ENCODE results near the gene WWC2.

The WWC2 gene

DNA sequence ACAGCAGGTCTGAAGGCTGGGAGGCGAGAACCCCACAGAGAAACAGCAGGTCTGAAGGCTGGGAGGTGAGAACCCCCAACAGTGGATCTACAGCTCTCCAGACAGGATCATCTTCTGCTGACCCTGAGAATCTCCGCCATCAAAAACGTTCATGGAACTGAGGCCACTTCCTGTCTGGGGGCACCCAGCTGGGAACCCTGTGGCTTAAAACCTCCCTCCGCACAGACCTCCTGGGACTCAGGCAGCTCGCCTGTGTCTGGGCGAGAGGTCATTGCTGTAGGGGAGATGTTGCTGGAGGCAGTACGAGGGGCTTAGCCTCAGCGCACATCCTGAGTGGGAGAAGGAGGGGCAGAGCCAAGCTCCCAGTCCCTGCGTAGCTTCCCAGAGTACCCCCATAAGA is 238.3 kb downstream of the WWC2 start:
- no peak for DNase-seq

DNA sequence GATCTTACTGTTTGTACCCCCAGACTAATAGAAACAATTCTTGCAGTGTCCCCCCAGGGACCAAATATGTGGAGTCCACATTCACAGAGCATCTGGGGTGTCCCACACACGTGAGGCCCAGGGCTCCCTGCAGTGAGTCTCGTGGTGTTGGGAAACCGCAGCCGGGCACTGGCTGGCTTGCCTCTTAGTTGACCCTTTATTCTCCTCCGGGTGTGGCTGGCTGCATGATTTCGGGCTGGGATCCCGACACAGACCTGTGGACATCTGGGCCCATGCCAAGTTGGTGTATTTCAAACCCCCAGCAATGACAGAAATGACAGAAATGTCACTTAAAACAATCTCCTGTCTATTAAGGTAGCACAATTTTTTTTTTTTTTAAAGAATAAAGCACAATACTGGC is 238.8 kb downstream of the WWC2 start:
- no peak for DNase-seq

DNA sequence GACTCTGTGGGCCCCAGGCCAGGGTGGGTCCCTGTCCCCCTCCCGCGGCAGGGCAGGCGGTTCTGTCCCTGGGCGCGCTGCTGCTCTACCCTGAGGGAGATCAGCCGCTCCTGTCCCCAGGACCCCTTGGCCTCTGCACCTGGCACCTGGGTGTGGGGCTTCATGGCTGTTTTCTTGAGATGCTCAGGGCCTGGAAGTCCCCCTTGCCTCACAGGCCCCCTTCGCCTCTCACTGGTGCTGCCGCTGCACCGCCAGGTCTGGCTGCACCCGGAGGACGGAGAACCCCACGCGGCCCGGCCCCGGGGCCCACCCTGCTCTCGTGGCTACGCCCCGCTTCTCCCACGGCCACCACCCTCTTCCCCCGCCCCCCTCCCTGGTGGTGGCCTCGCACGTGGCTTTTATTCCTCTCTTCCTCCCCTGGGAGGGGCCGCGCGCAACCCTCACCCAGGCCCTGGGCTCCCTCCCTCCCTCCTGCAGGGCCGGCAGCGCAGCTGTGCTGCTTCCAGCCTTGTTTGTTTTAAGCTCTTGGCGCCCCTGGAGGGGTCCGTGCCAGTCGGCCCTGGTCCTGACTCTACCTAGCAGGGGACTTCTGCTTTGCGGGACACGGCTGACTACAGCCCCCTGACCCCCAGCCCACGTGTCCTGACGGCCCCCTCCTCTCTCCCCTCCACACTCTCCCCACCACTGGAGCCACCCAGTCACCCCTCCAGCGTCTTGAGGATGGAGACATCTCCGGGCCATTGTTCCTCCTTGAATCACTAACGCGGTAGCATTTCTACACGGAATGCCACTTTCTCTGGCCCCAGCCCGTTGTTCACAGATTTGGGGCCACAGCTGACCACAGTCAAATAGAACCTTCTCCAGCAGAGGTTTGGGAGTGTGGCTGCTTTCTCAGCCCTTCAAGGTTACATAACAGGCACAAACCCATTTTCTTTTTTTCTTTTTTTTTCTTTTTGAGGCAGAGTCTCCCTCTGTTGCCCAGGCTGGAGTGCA is 243.8 kb downstream of the WWC2 start:
- DNase-seq = no peak

DNA sequence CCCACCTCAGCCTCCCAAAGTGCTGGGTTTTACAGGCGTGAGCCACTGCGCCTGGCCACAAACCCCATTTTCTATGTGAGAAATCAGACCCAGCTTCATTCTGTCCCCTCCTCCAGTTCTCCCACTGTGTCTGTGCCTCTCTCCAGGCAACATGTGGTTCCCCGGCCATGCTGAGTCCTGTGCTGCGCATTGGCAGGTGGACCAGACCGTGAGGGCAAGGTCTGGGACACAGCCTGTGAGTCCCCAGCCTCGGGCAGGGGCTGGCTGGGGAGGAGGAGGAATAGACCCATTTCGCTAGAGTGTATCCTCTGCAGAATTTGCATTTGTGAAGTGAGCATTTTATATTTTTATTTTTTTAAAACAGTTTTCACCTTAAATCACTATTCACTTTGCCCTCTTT is 244.7 kb downstream of the WWC2 start:
- DNase-seq = no peak

DNA sequence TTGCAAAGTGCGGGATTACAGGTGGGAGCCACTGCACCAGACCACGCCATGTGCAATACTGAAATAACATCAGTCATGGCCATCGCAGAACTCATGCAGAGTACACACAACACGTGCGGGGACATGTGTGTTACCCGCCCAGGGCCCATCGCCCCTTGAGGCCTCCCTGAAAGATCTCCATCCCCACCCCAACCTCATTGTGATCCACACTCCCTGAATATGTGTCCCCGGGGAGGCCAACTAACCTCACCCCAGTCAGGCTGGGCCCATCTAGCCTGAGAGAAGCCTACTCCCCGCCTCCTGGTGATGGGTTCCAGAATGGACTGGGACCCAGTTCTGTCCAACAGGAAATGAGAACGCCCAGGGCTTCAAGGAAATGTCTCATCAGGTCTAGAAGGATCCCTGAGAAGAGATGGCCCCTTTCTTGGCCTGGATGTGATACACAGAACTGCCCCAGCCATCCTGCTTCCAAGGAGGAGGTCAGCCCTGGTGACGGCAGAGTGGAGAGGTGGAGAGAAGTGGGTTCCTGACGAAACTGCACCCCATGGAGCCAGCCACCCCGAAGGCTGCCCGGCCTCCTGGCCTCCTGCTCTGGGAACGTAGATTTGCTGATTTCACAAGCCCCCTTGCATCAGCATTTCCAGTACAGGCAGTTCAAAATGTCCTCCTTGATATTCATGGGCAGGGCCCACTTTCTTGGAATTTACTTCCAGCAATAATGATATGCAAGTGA is 245.6 kb downstream of the WWC2 start:
- no peak for DNase-seq

DNA sequence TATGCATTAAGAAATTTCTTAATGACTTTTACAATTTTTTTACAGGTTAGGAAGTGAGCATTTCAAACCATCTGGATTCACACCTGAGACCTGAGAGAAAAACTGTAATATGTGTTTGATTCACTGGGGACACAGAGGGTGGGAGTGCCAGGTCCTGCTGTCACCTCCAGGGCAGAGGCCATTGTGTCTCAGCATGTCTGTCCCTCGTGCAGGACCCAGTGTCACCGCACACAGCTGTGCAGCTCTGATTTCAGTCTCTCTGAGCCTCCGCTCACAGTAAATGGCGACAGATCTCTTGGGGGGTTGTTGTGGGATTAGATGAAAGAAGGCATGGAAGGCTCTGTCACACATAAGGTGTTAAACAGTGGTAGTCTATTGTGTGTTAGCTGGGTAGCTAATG is 246.2 kb downstream of the WWC2 start:
- no peak for DNase-seq

DNA sequence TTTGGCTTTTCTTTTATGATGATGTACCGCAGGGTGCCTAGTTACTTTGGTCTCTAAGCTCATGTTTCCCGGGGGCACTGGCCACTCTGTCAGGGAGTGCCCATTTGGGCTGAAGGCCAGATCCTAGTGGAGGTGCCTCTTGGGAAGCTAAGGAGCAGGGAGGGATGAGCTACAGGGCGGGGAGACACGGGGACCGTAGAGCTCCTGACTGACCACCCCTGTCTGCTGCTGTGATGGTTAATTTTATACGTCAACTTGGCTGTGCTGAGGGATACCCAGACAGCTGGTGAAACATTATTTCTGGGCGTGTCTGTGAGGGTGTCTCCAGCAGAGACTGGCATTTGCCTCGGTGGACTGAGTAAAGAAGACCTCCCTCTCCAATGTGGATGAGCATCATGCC is 248.1 kb downstream of the WWC2 start:
- DNase-seq = no peak

DNA sequence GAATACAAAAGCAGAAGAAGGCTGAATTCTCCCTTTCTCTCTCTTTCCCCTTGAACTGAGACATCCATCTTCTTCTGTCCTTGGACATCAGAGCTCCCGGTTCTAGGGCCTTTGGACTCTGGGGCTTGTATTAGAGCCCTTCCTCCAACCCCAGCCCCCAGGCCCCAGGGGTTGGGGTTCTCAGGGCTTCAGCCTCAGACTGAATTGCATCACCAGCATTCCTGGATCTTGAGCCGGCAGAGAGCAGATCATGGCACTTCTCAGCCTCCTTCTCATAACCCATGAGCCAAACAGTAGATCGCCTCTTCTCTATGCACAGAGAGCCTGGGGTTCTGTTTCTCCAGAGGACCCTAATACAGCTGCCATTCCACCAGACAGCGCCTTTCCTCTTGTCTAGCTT is 248.5 kb downstream of the WWC2 start:
- no peak for DNase-seq

DNA sequence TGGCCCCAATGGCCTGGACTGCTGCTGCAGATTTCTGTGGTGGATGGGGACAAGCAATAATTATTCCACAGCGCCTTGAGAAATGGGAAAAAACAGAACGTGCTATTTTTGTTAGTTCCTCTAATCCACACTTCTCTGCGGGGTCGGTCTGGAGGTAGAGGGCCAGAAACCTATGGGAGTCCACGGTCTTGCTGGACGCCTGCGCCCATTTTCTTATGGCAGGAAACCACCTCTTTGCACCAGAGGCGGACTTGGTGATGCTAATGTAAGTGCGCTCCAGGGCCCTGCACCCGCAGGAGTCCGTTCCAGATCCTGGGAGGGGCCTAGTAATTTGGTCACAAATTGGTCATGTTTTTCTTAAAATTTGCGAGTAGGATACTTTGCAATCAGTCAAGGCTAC is 249.1 kb downstream of the WWC2 start:
- no peak for DNase-seq

DNA sequence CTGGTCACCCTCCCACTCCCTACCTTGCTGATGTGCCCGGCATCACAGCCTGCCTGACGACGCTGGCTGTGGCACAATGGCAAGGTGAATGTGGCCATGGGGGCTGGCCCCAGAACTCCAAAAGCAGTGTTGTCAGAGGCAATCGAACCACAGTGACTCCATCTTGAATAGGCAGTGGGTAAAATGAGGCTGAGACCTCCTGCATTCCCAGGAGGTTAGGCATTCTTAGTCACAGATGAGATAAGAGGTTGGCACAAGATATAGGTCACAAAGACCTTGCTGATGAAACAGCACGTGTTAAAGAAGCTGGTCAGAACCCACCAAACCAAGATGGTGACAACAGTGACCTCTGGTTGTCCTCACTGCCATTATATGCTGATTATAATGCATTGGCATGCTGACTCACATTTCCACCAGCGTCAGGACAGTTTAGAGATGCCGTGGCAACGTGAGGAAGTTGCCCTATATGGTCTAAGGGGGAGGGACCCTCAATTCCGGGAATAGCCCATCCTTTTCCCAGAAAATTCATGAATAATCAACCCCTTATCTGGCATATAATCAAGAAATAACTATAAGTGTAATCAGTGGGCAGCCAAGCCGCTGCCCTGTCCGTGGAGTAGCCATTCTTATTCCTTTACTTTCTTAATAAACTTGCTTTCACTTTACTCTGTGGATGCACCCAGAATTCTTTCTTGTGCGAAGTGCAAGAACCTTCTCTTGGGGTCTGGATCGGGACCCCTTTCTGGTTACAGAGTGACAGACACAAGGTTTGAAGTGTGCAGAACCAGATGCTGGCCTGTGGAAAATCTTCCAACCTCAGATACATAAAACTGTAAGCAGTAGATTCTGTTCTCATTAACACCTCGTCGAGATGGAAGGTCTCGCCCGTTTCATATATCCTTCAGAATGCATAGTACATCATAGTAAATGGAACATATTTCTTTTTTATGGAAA is 249.9 kb downstream of the WWC2 start:
- no peak for DNase-seq

DNA sequence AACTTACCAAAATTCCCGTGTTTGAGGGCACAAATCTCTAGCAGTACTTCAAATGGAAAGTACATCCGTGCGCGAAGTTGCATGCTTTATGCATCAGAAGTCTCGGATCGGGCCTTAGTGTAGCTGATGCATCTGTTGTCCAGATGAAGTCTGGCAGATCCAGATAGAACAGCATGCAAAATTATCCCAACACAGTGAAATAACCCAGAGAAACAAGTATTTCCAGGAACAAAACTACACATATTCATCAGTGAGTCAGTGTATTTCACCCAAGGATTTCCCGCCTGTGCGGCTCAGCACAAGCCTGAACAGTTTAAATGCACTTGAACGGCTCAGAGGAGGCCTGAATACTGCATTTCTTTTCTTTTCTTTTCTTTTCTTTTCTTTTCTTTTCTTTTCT is 250.6 kb downstream of the WWC2 start:
- DNase-seq = no peak

DNA sequence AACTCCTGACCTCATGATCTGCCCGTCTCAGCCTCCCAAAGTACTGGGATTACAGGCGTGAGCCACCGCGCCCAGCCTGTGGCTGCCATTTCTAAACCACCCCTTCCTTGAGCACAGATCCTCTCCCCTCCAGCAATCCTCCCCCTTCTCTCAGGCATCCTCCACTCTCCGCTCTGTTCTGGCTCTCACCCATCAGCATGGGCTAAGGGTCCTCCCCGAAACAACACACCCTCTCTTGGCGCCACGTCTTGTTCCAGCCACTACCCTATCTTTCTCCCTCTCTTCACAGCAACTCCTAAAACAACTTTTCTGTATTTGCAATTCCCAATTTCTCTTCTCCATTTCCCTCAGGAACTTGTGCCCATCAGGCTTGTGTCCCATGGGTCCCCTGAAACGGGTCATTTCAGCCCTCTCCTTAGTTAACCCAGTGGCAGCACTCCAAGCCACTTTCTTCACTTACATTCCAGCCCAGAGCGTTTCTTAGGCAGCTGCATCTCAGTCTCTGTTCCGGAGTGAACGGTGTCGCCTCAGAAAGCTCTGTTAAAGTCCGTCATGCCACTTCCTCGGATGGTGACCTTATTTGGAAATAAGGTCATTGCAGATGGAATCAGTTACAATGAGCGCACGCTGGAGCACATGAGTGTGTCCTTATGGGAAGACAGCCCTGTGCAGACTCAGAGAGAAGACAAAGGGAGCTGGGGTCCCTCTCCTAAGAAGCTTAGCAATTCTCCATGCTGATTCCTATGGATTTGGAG is 251.4 kb downstream of the WWC2 start:
- no peak for DNase-seq

DNA sequence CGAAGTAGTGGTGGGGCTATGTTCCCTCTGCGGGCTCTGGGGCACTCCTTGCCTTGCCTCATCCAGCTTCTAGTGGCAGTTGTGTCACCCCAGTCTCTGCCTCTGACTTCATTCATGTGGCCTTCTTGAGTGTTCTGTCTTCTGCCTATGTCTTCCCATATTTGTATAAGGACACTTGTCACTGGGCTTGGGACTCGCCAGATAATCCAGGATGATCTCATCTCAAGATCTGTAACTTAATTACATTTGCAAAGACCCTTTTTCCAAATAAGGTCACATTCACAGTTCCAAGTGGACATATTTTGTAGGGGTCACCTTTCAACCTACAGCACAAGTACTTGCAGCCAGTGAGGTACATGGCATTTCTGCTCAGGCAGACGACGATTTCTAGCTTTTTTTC is 253.5 kb downstream of the WWC2 start:
- no peak for DNase-seq

DNA sequence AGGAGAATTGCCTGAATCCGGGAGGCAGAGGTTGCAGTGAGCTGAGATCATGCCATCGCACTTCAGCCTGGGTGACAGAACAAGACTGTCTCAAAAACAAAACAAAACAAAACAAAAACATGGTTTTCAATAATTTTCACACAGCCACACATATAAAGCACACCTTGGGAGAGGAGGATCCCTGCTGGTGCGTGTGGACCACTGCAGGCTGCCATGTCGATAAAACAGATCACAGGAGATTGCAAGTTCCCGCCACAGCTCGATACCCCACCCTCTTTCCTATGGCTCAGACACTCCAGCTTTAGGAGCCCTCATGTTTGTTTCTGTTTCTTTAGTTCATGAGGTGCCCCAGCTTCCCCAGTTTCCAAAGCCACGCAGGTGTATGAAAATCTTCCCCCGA is 254.5 kb downstream of the WWC2 start:
- DNase-seq = no peak

DNA sequence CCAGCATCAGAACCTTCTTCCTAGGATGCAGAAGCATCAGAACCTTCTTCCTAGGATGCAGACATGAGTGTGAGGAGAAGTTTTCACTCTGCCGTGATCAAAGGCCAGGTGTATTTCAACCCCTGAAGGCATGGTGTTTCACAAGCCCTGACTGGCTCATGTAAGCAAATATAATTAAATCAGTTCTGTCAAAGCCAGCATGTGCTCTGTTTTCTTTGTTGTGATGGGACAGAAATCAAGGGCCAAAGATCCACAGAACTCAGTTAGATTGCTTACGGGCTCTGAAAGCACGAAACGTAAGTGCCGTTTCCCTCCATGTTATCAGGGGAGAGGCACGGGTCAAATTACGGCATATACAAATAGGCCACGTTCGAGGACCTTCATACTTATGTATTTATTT is 255.2 kb downstream of the WWC2 start:
- no peak for DNase-seq

DNA sequence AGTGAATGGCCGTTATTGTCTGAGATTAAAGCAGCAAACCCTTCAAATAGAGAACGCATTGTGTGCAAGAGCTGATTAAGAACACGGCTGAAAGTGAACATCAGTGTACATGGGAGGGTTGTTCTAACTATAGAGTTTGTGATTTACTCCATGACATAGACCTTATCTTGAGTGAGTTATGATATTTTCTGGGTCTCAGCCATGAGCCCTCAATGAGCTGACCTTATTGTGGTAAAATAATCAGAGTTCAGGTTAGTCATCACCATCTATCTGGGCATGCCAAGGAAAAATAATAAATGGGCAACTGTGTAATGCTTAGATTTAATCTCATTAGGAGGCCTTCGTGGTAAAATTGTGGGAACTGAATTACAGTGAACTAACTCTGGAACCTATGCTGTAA is 256.3 kb downstream of the WWC2 start:
- no peak for DNase-seq

DNA sequence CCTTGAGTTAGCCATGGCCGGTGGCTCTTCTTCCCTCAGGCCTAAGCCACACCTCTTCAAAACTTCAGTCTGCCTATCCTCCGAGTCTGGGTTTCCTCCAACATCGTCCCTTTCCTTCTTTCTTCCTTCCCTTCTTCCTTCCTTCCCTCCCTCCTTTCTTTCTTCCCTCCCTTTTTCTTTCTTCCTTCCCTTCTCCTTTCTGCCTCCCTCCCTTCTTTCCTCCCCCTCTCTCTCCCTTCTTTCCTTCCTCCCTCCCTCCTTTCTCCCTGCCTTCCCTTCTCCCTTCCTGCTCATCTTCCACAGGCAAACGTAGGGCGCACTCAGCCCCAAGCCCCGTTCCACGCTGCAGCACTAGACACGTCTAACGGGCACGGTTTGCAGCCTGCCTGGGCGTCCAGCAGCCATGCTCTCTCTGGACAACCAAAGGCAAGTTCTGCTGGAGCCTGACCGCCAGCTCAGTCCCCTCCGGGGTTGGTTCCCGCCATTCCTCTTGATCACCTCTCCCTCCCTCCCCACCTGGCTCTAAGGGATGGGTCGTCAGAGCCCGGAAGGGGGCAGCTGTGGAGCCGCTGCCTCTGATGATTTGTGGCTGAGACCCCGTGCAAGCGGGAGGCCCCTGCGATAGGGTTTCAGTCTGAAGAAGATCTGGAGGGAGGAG is 257.2 kb downstream of the WWC2 start:
- no peak for DNase-seq

DNA sequence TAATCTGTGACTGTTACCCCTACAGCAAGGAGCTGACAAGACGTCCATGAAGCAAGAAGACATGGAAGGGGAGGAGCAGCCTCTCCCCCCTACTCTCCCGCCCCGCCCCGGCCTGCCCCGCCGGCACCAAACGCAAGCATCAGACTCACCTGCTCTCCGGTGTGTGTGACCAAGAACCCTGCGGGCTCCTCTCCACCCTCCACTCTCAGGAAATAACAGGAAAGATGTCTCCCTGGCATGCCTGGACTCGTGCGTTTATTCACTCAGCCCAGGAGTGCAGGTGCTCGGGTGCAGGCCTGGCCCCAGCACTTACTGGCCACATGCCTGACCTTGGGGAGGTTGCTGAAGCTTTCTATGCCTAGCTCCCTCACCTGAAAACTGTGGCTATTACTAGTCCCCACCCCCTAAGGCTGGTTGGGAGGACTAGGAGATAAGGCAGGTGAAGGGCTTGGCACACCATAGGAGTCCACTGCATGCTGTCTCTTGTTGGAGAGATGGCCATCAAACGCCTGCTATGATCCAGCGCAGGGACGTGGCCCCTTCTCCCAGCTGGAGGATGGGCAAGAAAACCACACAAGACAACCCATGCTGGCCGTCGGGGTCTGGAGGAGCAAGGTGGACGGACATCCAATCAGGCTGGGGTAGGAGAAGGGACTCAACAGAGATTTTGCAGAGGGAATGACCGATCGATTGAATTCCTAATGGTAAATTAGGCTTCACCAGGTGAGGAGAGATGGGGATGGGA is 258.0 kb downstream of the WWC2 start:
- no peak for DNase-seq

DNA sequence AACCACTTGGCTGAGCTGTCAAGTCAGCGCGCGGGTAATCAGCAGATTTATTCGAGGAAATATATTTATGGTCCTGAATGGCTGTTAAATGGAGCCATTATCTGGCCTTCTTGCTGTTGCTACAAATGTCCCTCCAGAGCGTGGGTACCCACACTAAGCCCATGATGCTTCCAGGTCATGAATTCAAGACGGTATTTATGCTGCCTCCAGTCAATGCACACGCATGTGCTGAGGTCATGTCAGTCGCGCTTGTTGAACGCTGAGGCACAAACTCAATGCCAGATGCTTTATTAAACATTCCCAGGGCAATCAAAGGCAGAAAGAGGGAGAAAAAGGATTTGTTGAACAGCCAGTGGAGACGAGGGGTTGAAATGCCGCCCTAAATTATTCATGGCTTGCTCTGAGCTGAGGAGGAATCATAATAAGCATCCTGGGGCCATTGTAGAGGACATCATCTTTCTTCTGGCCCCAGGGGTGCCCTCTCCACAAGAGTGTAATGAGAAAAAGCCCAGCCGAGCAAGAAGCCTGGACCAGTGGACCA is 259.2 kb downstream of the WWC2 start:
- no peak for DNase-seq

DNA sequence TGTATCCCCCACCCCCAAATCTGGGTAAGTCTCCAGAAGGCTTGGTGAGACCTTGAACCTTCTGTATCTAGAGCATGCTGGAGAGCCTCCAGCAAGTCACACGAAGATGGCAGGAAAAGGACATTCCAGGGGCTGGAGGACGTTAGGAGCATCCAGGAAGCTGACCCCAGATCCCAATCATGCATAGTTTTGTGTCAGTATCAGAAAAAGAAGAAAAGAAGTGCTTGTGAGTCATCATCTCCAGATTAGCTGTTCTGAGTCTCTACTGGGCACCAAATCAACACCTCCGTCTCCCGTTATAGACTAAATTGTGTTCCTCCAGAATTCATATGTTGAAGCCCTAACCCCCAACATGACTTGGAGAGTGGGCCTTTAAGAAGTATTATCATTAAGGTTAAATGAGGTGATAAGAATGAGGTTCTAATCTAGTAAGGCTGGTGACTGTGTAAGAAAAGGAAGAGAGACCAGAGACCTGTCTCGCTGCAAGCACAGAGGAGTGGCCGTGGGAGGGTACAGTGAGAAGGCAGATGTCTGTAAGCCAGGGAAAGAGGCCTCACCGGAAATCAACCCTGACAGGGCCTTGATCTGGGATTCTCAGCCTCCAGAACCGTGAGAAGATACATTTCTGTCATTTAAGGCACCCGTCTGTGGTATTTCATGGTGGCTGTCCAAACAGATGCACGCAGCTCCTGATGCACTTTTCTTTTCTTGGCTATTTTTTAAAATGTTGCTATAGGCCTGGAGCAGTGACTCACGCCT is 261.3 kb downstream of the WWC2 start:
- no peak for DNase-seq

Data from stimulated activated naive CD4-positive, alpha-beta T cell (primary cell).